Nephron progenitor cell (in vitro differentiated cells): Measurements from ENCODE around the gene PAK6.

Experiments used
- DNase-seq: peaks from one replicate; pipeline ENCODE4 v3.0.0; 2021
- H3K27ac Mint-ChIP-seq: 2 replicates; pipeline ENCODE4 v1.8.0; 2021; ENCODE audit warnings: mild to moderate bottlenecking, moderate library complexity, mixed read lengths
- H3K27me3 Mint-ChIP-seq: 2 replicates; pipeline ENCODE4 v1.8.0; 2021; ENCODE audit warnings: mild to moderate bottlenecking, low read depth, mixed read lengths; ENCODE audit not compliant: poor library complexity
- H3K36me3 Mint-ChIP-seq: 2 replicates; pipeline ENCODE4 v1.8.0; 2021; ENCODE audit warnings: low read depth, mixed read lengths
- H3K4me1 Mint-ChIP-seq: 2 replicates; pipeline ENCODE4 v1.8.0; 2021; ENCODE audit warnings: mixed read lengths
- H3K4me3 Mint-ChIP-seq: 2 replicates; pipeline ENCODE4 v1.8.0; 2021; ENCODE audit warnings: mild to moderate bottlenecking, moderate library complexity, mixed read lengths
- H3K9me3 Mint-ChIP-seq: 2 replicates; pipeline ENCODE4 v1.8.0; 2021; ENCODE audit warnings: mild to moderate bottlenecking, moderate library complexity, mixed read lengths
- CTCF ChIP-seq: fragments of 200-600 bp; sonication (generic); IDR thresholded peaks from 2 replicates; pipeline ENCODE4 v1.5.0; 2021; ENCODE audit warnings: antibody characterized with exemption

The PAK6 gene

GRCh38 chr15:40275523-40275922 is 36.7 kb downstream of the PAK6 start:
- H3K4me1 Mint-ChIP-seq, result peaks cover 65% of the 10 kb centered on the region

GRCh38 chr15:40275954-40276353 is 37.1 kb downstream of the PAK6 start:
- Mint-ChIP-seq H3K36me3 (no peaks in the 10 kb centered on the region), H3K4me1 (peaks cover 67% of the 10 kb centered on the region), H3K9me3 (no peaks in the 10 kb centered on the region), H3K4me3 (no peak overlapping the region), H3K27me3 (peaks cover 48% of the 10 kb centered on the region), H3K27ac (no peak overlapping the region)
- no peak for TF ChIP-seq CTCF
- DNase-seq, result no peak

More at GRCh38 chr15:40275523-40275922, 36.7 kb downstream of the PAK6 start:
- no peaks in the 10 kb centered on the region for H3K36me3 Mint-ChIP-seq
- H3K27me3 Mint-ChIP-seq, result peaks cover 43% of the 10 kb centered on the region
- H3K27ac Mint-ChIP-seq, result no peak overlapping the region
- no peak for DNase-seq
- no peak for TF ChIP-seq CTCF
- H3K9me3 Mint-ChIP-seq, result no peaks in the 10 kb centered on the region
- H3K4me3 Mint-ChIP-seq, result no peak overlapping the region

- TF ChIP-seq CTCF, result no peak
- Mint-ChIP-seq H3K4me3 (no peak overlapping the region), H3K27ac (no peak overlapping the region), H3K27me3 (peaks cover 55% of the 10 kb centered on the region), H3K4me1 (peaks cover 62% of the 10 kb centered on the region), H3K36me3 (no peaks in the 10 kb centered on the region), H3K9me3 (no peaks in the 10 kb centered on the region)
- DNase-seq, result no peak
Observed at GRCh38 chr15:40276927-40277326, 38.1 kb downstream of the PAK6 start.

GRCh38 chr15:40277471-40277870 is 38.6 kb downstream of the PAK6 start:
- H3K4me1 Mint-ChIP-seq, result peaks cover 58% of the 10 kb centered on the region
- no peaks in the 10 kb centered on the region for H3K36me3 Mint-ChIP-seq
- peaks cover 59% of the 10 kb centered on the region for H3K27me3 Mint-ChIP-seq
- TF ChIP-seq CTCF, result no peak
- H3K27ac Mint-ChIP-seq, result no peak overlapping the region
- H3K9me3 Mint-ChIP-seq, result no peaks in the 10 kb centered on the region
- DNase-seq, result no peak
- H3K4me3 Mint-ChIP-seq, result no peak overlapping the region

- H3K27me3 Mint-ChIP-seq, result peaks cover 65% of the 10 kb centered on the region
- H3K4me1 Mint-ChIP-seq, result peaks cover 58% of the 10 kb centered on the region
- no peaks in the 10 kb centered on the region for H3K9me3 Mint-ChIP-seq
- no peak for DNase-seq
- no peak overlapping the region for H3K27ac Mint-ChIP-seq
- no peaks in the 10 kb centered on the region for H3K36me3 Mint-ChIP-seq
- no peak for TF ChIP-seq CTCF
- H3K4me3 Mint-ChIP-seq, result no peak overlapping the region
Observed at GRCh38 chr15:40278026-40278425, 39.2 kb downstream of the PAK6 start.

- Mint-ChIP-seq H3K27ac (no peak overlapping the region), H3K36me3 (no peaks in the 10 kb centered on the region), H3K27me3 (peaks cover 80% of the 10 kb centered on the region), H3K4me3 (no peak overlapping the region), H3K9me3 (no peaks in the 10 kb centered on the region), H3K4me1 (peaks cover 51% of the 10 kb centered on the region)
- DNase-seq, result peak; percentile 94
- peak; percentile 100 for TF ChIP-seq CTCF
Observed at GRCh38 chr15:40279437-40280141, 40.7 kb downstream of the PAK6 start.
